HG02610 (cell line): ENCODE results near the gene B4GALT7.

Source experiments
- ATAC-seq: cut with Tn5 transposase; IDR thresholded peaks from one replicate; pipeline ENCODE4 v1.9.1; 2021; ENCODE audit warnings: mild to moderate bottlenecking, moderate library complexity; ENCODE audit not compliant: unreplicated experiment

The B4GALT7 gene

GRCh38 chr5:177592905-177593304 lies 7.0 kb upstream of the B4GALT7 start:
- no peak for ATAC-seq

GRCh38 chr5:177593511-177593910 lies 6.4 kb upstream of the B4GALT7 start:
- no peak for ATAC-seq

- no peak for ATAC-seq
Observed at GRCh38 chr5:177594071-177594470, 5.9 kb upstream of the B4GALT7 start.

- ATAC-seq = no peak
Observed at GRCh38 chr5:177595026-177595585, 4.8 kb upstream of the B4GALT7 start.

DNA sequence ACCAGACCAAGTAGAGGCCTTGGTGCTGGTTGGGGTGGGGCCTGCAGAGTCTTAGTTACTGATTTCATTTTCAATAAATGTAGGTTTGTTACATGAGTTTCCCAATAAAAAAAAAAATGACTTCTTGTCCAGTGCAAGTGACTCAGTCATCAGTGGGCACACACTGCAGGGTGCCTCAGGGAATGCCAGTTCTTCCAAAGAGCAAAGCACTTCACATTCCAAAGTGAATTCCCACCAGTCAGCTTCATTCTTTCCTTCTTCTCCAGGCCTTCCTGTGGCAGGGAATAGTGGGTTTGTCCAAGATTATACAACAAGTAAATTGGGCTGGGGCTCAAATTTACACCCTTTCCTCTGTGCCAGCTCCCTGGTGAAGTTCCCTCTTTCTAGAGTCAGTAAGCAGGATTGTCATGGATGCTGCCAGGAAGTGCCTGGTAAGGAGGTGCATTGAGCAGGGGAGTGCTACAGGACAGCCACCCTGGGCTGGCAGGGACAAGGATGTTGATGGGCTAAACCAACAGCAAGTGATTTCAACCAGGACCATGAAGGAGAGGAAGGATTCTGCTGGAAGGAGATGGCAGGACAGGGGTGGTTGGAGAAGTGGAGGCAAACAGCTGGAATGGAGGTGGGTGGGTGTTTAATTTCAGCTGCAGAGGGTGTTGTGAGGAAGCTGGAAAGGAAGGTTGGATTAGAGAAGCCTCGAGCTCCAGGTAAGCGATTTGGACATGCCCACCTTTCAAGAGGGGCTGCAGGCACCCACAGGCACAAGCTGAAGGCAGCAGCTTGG lies 3.7 kb upstream of the B4GALT7 start:
- no peak for ATAC-seq

DNA sequence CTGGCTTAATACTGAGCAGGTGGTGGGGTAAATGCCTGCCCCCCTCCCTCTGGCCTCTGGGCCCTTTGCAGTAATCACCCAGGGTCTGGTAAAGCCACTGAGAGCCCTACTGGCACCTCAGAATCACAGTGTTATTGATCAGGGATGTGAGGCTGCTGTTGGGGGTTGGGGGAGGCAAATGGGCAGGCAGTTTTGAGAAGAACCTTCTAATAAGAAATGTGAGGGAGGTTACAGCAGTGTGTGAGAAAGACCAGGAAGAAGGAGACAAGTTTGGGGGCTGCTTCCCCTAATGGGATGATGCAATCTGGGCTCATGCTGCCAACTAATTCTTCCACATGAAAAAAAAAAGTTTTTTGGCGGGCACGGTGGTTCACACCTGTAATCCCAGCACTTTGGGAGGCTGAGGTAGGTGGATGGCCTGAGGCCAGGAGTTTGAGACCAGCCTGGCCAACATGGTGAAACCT lies 3.1 kb upstream of the B4GALT7 start:
- ATAC-seq = no peak

GRCh38 chr5:177598477-177598876 lies 1.5 kb upstream of the B4GALT7 start:
- ATAC-seq = no peak

DNA sequence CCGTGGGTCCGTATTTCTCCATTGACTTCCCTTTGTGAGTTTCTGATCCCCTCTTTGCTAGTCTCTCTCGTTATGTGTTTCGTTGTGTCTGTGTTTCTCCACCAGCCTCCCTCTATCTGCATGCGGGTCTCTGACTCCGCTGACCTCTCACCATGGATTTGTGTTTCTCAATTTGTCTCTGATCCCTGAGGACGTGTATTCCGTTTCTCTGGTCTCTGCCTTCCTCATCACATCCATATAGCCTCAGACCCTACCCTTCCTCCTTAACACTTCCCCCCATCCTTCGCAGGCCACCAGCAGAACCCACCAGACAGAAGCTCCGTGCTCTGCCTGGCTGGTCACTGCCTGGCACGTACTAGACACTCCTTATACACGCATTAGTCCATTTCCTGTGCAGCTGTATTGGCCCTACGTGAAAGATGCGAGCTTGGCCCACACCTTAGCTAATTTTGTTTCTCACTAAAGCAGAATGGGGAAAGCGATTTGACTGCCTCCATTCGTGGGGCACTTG lies 631 bp downstream of the B4GALT7 start:
- no peak for ATAC-seq

DNA sequence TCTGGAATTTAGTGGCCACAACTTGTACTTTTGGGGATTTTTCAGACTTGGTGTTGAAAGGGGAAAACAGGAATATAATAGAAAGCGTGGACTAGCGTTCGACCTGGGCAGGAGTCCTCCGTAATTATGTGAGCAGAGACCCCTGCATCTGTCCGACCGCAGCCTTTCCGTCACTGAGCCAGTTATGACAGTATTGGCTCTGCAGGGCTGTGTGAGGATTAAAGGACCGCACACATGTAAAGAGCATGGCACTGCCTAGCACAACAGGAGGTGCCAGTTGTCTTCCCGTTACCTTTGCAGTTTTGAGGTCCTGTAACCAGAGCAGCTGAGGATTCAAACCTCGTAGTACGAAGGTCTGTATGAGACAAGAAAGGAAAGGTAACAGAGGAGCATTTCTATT lies 1.2 kb downstream of the B4GALT7 start:
- no peak for ATAC-seq

GRCh38 chr5:177601577-177602457 lies 1.9 kb downstream of the B4GALT7 start:
- no peak for ATAC-seq

DNA sequence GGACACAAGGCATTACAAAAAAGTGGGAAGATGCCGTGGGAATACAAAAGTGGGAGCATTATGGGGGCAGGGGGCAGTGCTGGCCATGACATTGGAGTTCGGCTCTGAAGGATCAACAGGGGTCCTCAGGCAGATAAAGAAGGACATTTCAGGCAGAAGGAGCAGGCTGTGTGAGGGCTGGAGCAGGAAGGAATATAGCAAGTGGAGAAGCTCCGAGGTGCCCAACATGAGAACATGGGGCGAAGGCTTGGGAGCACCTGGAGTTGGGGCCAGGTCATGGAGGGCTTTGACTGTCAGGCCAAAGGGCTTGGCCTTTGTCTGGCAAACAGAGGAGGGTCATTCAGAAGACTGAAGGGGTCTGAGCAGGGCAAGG lies 2.5 kb downstream of the B4GALT7 start:
- no peak for ATAC-seq

GRCh38 chr5:177603631-177604030 lies 3.7 kb downstream of the B4GALT7 start:
- no peak for ATAC-seq

- no peak for ATAC-seq
Observed at GRCh38 chr5:177604116-177604521, 4.2 kb downstream of the B4GALT7 start.

GRCh38 chr5:177604656-177605055 lies 4.7 kb downstream of the B4GALT7 start:
- no peak for ATAC-seq

DNA sequence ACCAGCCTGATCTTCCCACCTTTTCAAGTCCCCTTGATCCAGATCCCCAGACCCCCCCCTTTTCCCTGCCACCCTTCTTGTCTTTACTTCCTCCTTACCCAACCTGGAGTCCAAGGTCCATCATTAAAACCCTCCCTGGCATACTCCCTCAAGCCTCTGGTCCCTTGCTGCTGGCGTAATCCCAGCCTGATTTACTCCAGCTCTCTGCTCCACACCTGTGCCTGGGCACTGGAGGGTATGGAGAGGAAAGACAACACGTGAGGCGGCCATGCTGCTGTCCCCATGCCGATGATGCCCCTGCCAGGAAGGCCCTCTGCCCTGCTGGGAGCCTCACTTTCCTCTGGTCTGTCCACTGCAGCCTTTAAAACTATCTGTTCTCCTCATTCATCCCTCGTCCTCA lies 5.1 kb downstream of the B4GALT7 start:
- ATAC-seq = no peak

DNA sequence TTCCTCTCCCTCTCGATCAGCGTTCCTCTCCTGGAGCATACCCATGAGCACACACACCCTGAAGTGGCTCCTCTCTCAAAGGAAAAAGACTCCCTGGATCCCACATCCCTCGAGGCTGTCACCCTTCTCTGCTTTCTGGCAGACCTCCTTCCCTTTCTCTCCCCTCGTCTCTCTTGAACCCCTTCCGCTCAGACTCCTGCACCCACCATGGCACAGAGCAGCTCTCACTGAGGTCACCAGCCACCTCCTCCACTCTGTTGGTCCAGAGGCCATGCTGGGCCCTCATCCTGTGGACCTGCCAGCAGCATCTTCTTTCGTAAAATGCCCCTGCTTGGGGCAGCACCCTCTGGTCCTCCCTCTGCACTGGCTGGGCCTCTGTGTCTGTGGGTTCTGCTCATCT lies 5.7 kb downstream of the B4GALT7 start:
- ATAC-seq = no peak

DNA sequence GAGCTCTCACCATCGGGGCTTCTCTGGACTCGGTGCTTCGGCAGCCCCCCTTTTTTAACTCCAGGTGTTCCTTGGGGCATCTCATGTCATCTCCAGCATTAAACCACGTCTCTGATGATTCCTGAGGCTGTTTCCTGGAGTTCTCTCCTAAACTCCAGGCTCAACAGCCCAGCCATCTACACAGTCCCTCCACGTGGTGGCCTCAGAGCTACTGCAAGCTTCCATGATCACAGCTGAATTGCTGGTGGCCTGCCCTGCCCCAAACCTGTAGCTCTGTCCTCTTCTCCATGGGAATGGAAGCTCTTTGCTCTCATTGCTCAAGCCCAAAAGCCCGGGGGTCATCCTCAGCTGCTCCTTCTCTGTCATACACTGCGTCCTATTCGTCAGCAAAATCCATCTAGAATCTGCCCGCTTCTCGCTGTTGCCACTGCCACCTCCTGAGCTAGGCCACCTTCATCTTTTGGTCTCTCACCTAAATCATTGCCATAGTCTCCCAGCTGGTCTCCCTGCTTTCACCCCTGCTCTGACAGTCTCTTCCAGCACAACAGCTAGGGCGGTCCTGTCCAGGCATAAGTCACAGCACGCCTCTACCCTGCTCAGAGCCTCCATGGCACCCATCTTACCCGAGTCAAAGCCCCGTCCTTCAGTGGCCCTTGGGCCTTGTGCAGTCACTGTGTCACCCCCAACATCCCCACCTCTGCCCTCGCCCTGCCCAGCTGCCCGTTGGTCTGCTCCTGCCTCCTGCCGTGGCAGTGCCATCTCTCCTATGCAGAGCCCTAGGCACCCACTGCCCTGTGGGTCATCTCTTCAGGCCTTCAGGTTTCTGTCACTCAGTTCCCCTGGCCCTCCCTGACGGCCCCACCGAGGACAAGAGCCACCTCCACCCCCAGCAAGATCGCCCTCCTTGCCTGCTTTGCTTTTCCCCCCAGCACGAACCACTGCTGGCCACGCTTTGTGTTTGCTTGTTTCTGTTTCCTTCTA lies 6.4 kb downstream of the B4GALT7 start:
- ATAC-seq = no peak

- no peak for ATAC-seq
Observed at GRCh38 chr5:177607115-177607451, 7.2 kb downstream of the B4GALT7 start.

DNA sequence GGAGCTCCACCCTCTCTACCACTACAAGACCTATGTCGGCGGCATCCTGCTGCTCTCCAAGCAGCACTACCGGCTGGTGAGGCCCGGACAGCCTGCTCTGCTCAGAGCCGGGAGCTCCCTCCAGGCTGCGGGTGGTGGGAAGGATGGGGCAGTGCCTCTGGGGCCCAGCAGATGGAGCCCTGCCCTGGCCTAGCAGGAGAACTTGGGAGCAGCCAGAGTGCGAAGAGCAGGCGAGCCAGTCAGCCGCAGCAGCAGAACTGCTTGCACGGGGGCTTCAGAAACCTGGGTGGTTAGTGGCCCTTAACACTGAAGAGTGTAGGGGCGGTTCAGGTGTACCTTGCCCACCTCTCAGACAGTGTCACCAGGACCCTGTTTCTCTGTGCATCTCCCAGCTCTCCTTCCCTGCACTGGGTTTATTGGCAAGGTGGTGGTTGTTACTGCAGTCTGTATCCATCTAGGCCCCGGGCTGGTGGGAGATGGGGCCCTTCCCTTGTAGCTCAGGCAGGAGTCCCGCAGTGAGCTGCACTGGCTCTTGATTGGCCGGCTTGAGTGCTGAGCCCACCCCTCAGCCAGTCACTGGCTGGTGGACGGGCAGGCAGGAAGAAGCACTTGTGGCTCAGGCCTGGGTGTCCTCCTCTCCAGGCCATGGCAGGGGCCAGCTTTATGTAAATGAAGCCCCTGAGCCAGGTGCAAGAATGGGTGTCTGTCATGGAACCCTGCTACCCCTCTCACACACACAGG lies 7.7 kb downstream of the B4GALT7 start:
- peak; percentile 52 for ATAC-seq
